K562 (cell line): Measurements from ENCODE around the gene CSNK1G1. TPM values are rescaled to one million over a fixed set of nuclear protein-coding genes. Genes with fewer than 3 reads are reported as not detected.

Experiments
- ADNP ChIP-seq: fragments of 200-800 bp; sonication (Bioruptor generic); IDR thresholded peaks from 2 replicates; pipeline ENCODE4 v1.6.1; 2016; ENCODE audit warnings: missing genetic modification characterization, missing compliant biosample characterization
- CBFB ChIP-seq: sonication (generic); formaldehyde crosslinking; IDR thresholded peaks from 2 replicates; pipeline ENCODE4 v1.4.0; 2020; ENCODE audit warnings: mild to moderate bottlenecking, missing genetic modification reagents
- CCAR2 ChIP-seq: fragments of 200-400 bp; formaldehyde crosslinking; IDR thresholded peaks from 2 replicates; pipeline ENCODE4 v1.6.1; 2017; ENCODE audit warnings: mild to moderate bottlenecking, low read depth, low read length
- CHD2 ChIP-seq: IDR thresholded peaks from 2 replicates; pipeline ENCODE4 v1.6.1; 2011; ENCODE audit warnings: low read depth, low read length
- EP300 ChIP-seq: IDR thresholded peaks from 2 replicates; pipeline ENCODE4 v1.6.1; 2012; ENCODE audit warnings: low read length, improper control_type of control experiment
- GTF3C2 ChIP-seq: IDR thresholded peaks from 3 replicates; pipeline ENCODE4 v1.6.1; 2011; ENCODE audit warnings: borderline replicate concordance, mild to moderate bottlenecking, moderate library complexity; ENCODE audit not compliant: insufficient read length; ENCODE audit errors: extremely low read depth
- ILK ChIP-seq: fragments of 450-650 bp; IDR thresholded peaks from 2 replicates; pipeline ENCODE4 v1.6.1; 2016; ENCODE audit warnings: missing genetic modification characterization, low read depth, mild to moderate bottlenecking, missing compliant biosample characterization, moderate library complexity, borderline replicate concordance
- NCOA6 ChIP-seq: fragments of 450-650 bp; IDR thresholded peaks from 2 replicates; pipeline ENCODE4 v1.6.1; 2017; ENCODE audit warnings: mild to moderate bottlenecking
- NR2C1 ChIP-seq, 2 experiments: fragments of 450-650 bp; IDR thresholded peaks; 2 replicates each; pipeline ENCODE4 v1.6.1; 2017; ENCODE audit warnings: mild to moderate bottlenecking in 2 of 2, antibody characterized with exemption in 1 of 2, inconsistent platforms in 1 of 2, missing compliant biosample characterization in 1 of 2, missing genetic modification characterization in 1 of 2
- PML ChIP-seq: IDR thresholded peaks from 2 replicates; pipeline ENCODE4 v1.6.1; 2012; ENCODE audit warnings: low read length, inconsistent platforms
- RBM25 ChIP-seq: fragments of 200-400 bp; formaldehyde crosslinking; IDR thresholded peaks from 2 replicates; pipeline ENCODE4 v1.6.1; 2018; ENCODE audit warnings: low read length, low read depth, moderate library complexity; ENCODE audit not compliant: severe bottlenecking
- RFX1 ChIP-seq: fragments of 450-650 bp; IDR thresholded peaks from 2 replicates; pipeline ENCODE4 v1.6.1; 2016; ENCODE audit warnings: mild to moderate bottlenecking, moderate library complexity
- SPI1 ChIP-seq: IDR thresholded peaks from 2 replicates; pipeline ENCODE4 v1.6.1; 2011; ENCODE audit warnings: low read depth, low read length, control low read depth, borderline replicate concordance
- TAF7 ChIP-seq: fragments of 450-650 bp; IDR thresholded peaks from 2 replicates; pipeline ENCODE4 v1.6.1; 2016; ENCODE audit warnings: missing genetic modification characterization, missing compliant biosample characterization
- TFE3 ChIP-seq: fragments of 450-650 bp; formaldehyde crosslinking; IDR thresholded peaks from 2 replicates; pipeline ENCODE4 v1.4.0; 2020; ENCODE audit warnings: mild to moderate bottlenecking, mixed read lengths
- TRIM24 ChIP-seq, 2 experiments: fragments of 450-650 bp; IDR thresholded peaks; 2 replicates each; pipeline ENCODE4 v1.6.1; 2016
- ZMIZ1 ChIP-seq, 2 experiments: fragments of 150-350 bp in 1 of 2; IDR thresholded peaks; 2 replicates each; pipeline ENCODE4 v1.6.1; 2012 to 2016; ENCODE audit warnings: low read depth in 2 of 2, low read length in 2 of 2, mild to moderate bottlenecking in 1 of 2, moderate library complexity in 1 of 2
- ZNF146 ChIP-seq: IDR thresholded peaks from one replicate; pipeline ENCODE4 v1.6.1; 2018; ENCODE audit warnings: missing compliant biosample characterization; ENCODE audit not compliant: unreplicated experiment
- ZNF57 ChIP-seq: fragments of 450-650 bp; formaldehyde crosslinking; IDR thresholded peaks from 2 replicates; pipeline ENCODE4 v1.4.0; 2020; ENCODE audit warnings: mild to moderate bottlenecking, moderate library complexity
- ZNF785 ChIP-seq: fragments of 250-450 bp; sonication (Bioruptor Pico); IDR thresholded peaks from 2 replicates; pipeline ENCODE4 v1.4.0; 2020; ENCODE audit warnings: mild to moderate bottlenecking
- ZNF79 ChIP-seq: fragments of 250-450 bp; sonication (Bioruptor Pico); IDR thresholded peaks from 2 replicates; pipeline ENCODE4 v1.4.0; 2020; ENCODE audit warnings: low read depth, mild to moderate bottlenecking, moderate library complexity
- ZSCAN32 ChIP-seq: fragments of 450-650 bp; formaldehyde crosslinking; IDR thresholded peaks from 2 replicates; pipeline ENCODE4 v1.4.0; 2020; ENCODE audit warnings: mild to moderate bottlenecking, moderate library complexity
- polyA plus RNA-seq, 8 experiments: library from polyadenylated mRNA; depleted of rRNA in 4 of 8; stranded (reverse) in 5 of 8; unstranded in 3 of 8; fragments of >200 nt; fragmentation: Nextera tagmentation in 2 of 8; fragmentation: Illumina TruSeq in 1 of 8; extraction: Ambion mirVana in 2 of 8; extraction: Trizol in 1 of 8; gene quantifications; 2 replicates each; pipeline versions ENCODE4 v1.2.1 to v1.2.3, GENCODE V29; 2011 to 2014; ENCODE audit warnings: inconsistent platforms in 1 of 8, missing spikeins in 1 of 8
- total RNA-seq, 7 experiments: library from RNA; depleted of rRNA in 6 of 7; stranded (reverse); fragments of >200 nt in 6 of 7; fragmentation: Illumina TruSeq in 2 of 7; extraction: Trizol in 2 of 7; gene quantifications; 2 replicates each; pipeline versions ENCODE4 v1.2.1 to v1.2.3, GENCODE V29; 2011 to 2021; ENCODE audit warnings: low replicate concordance in 1 of 7

The CSNK1G1 gene
- total and polyA plus RNA-seq, 9 of the 15 experiments (the other 6 are each of a cell fraction or from before 2014, with no cell fraction given) = 4.5 to 18.5 (median 9.5) TPM

- no peak for TF ChIP-seq ZNF57
- TF ChIP-seq ADNP (tag) = no peak
- no peak for TF ChIP-seq CCAR2
- TF ChIP-seq ZMIZ1 (IDR thresholded peaks at IDR 0.05; ENCODE audit: low read depth in 2 of 2, low read length in 2 of 2) = 0 out of 4 replicates have a peak, but pooled peaks of 1 of the 2 experiments have one; percentile 21
- TF ChIP-seq GTF3C2 = no peak
- no peak for TF ChIP-seq RFX1
- TF ChIP-seq ZSCAN32 (CRISPR knock-in tag) = no peak
- TF ChIP-seq TRIM24 (IDR thresholded peaks at IDR 0.05) = peak in 1 of 2 experiments; percentile 68; a peak in 2 of 4 replicates
- TF ChIP-seq TFE3 (CRISPR knock-in tag) = no peak
- no peak for TF ChIP-seq TAF7 (tag)
- TF ChIP-seq EP300 = peak; percentile 88
- no peak for TF ChIP-seq ZNF79 (CRISPR knock-in tag)
- TF ChIP-seq NR2C1 (IDR thresholded peaks at IDR 0.05) = peak; percentile 53; the same call in 1 of the 2 replicates
- peak; percentile 58; the same call in 1 of the 2 replicates for TF ChIP-seq NR2C1 (tag; IDR thresholded peaks at IDR 0.05)
- TF ChIP-seq ZNF785 (CRISPR knock-in tag) = no peak
- peak; percentile 60 for TF ChIP-seq PML
- no peak for TF ChIP-seq SPI1
- TF ChIP-seq NCOA6 = no peak
- TF ChIP-seq RBM25 = no peak
- TF ChIP-seq ZNF146 (CRISPR knock-in tag) = no peak
- no peak for TF ChIP-seq CHD2
- TF ChIP-seq ILK (tag) = no peak
- TF ChIP-seq CBFB (CRISPR knock-in tag) = no peak
These were observed 139.1 kb downstream of the CSNK1G1 start (continued) for GRCh38 chr15:64216730-64217428.
